GM12878 (cell line): Measurements from ENCODE around the gene CTDP1. TPM values are rescaled to one million over a fixed set of nuclear protein-coding genes. Genes with fewer than 3 reads are reported as not detected.

Experiments
- ATAC-seq: fragments of 200-7000 bp; cut with Tn5 transposase; 3 replicates; pipeline ENCODE4 v1.9.1; 2020; ENCODE audit warnings: mild to moderate bottlenecking, moderate library complexity
- BruUV-seq: library from RNA; stranded (reverse); fragments of 400-500 nt; replicated peaks from 2 replicates; lab custom pipeline; 2021; lab: Mats Ljungman, UMichigan
- CTCF ChIA-PET: fragments of 300-600 bp; sonication (Branson Sonifier 250); formaldehyde crosslinking; extraction: SDS; loops from one replicate; lab custom pipeline; 2021; ENCODE audit warnings: inconsistent platforms; lab: Yijun Ruan, JAX
- POLR2A ChIA-PET: fragments of 350-600 bp; formaldehyde crosslinking; extraction: SDS; loops from one replicate; lab custom pipeline; 2021; ENCODE audit warnings: inconsistent platforms; lab: Charles Lee
- RAD21 ChIA-PET: fragments of 300-600 bp; sonication (Branson Sonifier 250); formaldehyde crosslinking; loops from one replicate; lab custom pipeline; 2023; ENCODE audit warnings: antibody characterized with exemption; ENCODE audit not compliant: unreplicated experiment; lab: Charles Lee
- SMC1A ChIA-PET: fragments of 300-600 bp; sonication (Branson Sonifier 250); formaldehyde crosslinking; loops from one replicate; lab custom pipeline; 2023; ENCODE audit not compliant: unreplicated experiment, uncharacterized antibody; lab: Charles Lee
- DNase-seq: peaks from one replicate; pipeline ENCODE4 v3.0.0-alpha.2; 2011; ENCODE audit warnings: low read depth, low spot score
- FAIRE-seq: peaks from 3 replicates; lab custom pipeline; 2011; peaks lifted over from hg19 to GRCh38; lab: Jason Lieb, UNC
- H2AFZ ChIP-seq: 2 replicates; pipeline ENCODE4 v1.6.0; 2011; ENCODE audit warnings: low read depth, low read length, control low read depth; ENCODE audit not compliant: control insufficient read depth
- H3K27ac ChIP-seq: 2 replicates; pipeline ENCODE4 v1.5.1; 2011; ENCODE audit warnings: control low read depth; ENCODE audit not compliant: control insufficient read depth, insufficient read depth
- H3K27me3 ChIP-seq, 2 experiments: replicated peaks in 1 of 2; 2 replicates each; pipeline versions ENCODE4 v1.6.0 to v1.6.1; 2011; ENCODE audit warnings: low read length in 1 of 2; ENCODE audit not compliant: control insufficient read depth in 2 of 2, insufficient read depth in 2 of 2
- H3K36me3 ChIP-seq, 2 experiments: 2 replicates each; pipeline ENCODE4 v1.5.1; 2011; ENCODE audit warnings: low read length in 1 of 2; ENCODE audit not compliant: control insufficient read depth in 2 of 2, insufficient read depth in 2 of 2
- H3K4me1 ChIP-seq: 2 replicates; pipeline ENCODE4 v1.6.1; 2011; ENCODE audit warnings: mild to moderate bottlenecking, low read length, moderate library complexity, mixed read lengths; ENCODE audit not compliant: control insufficient read depth, insufficient read depth
- H3K4me2 ChIP-seq: 2 replicates; pipeline ENCODE4 v1.6.0; 2011; ENCODE audit warnings: control low read depth; ENCODE audit not compliant: control insufficient read depth, insufficient read depth
- H3K4me3 ChIP-seq: fragments of 200-600 bp; sonication (generic); 2 replicates; pipeline ENCODE4 v1.5.1; 2016
- H3K79me2 ChIP-seq: 2 replicates; pipeline ENCODE4 v1.6.0; 2011; ENCODE audit warnings: low read length; ENCODE audit not compliant: control insufficient read depth, insufficient read depth
- H3K9ac ChIP-seq: 2 replicates; pipeline ENCODE4 v1.8.0; 2011; ENCODE audit warnings: low read length, control low read depth, mixed read lengths; ENCODE audit not compliant: control insufficient read depth, insufficient read depth
- H3K9me3 ChIP-seq: replicated peaks from 3 replicates; pipeline ENCODE4 v1.5.1; 2011; ENCODE audit warnings: mild to moderate bottlenecking, low read length; ENCODE audit not compliant: control insufficient read depth, insufficient read depth
- H4K20me1 ChIP-seq: 2 replicates; pipeline ENCODE4 v1.6.0; 2011; ENCODE audit not compliant: control insufficient read depth, insufficient read depth
- CBFB ChIP-seq: IDR thresholded peaks from 2 replicates; pipeline ENCODE4 v1.6.1; 2016; ENCODE audit warnings: antibody characterized with exemption, low read depth
- HDGF ChIP-seq: fragments of 450-650 bp; IDR thresholded peaks from 2 replicates; pipeline ENCODE4 v1.6.1; 2016; ENCODE audit warnings: antibody characterized with exemption
- MLLT1 ChIP-seq: fragments of 450-650 bp; IDR thresholded peaks from 2 replicates; pipeline ENCODE4 v1.6.1; 2016; ENCODE audit warnings: mild to moderate bottlenecking
- MTA3 ChIP-seq: IDR thresholded peaks from 2 replicates; pipeline ENCODE4 v1.6.1; 2012; ENCODE audit warnings: low read length, inconsistent platforms, borderline replicate concordance
- MXI1 ChIP-seq: fragments of 150-350 bp; IDR thresholded peaks from 2 replicates; pipeline ENCODE4 v1.6.1; 2011; ENCODE audit warnings: low read depth, mild to moderate bottlenecking, inconsistent platforms, low read length, improper control_type of control experiment
- NR2F1 ChIP-seq: fragments of 450-650 bp; conservative IDR thresholded peaks from 2 replicates; pipeline ENCODE4 v1.6.1; 2017; ENCODE audit warnings: mild to moderate bottlenecking
- NRF1 ChIP-seq: conservative IDR thresholded peaks from 2 replicates; pipeline ENCODE4 v1.6.1; 2011; ENCODE audit warnings: mild to moderate bottlenecking, low read depth, low read length, improper control_type of control experiment
- PKNOX1 ChIP-seq: fragments of 450-650 bp; IDR thresholded peaks from 2 replicates; pipeline ENCODE4 v1.6.1; 2016; ENCODE audit warnings: mild to moderate bottlenecking
- POU2F2 ChIP-seq: IDR thresholded peaks from 3 replicates; pipeline ENCODE4 v1.6.1; 2011; ENCODE audit warnings: low read depth, mild to moderate bottlenecking, low read length, borderline replicate concordance
- RB1 ChIP-seq: fragments of 450-650 bp; formaldehyde crosslinking; IDR thresholded peaks from 2 replicates; pipeline ENCODE4 v1.6.1; 2017; ENCODE audit warnings: mild to moderate bottlenecking, borderline replicate concordance
- RBBP5 ChIP-seq: fragments of 200-600 bp; sonication (generic); conservative IDR thresholded peaks from 2 replicates; pipeline ENCODE4 v1.6.1; 2016
- RCOR1 ChIP-seq: conservative IDR thresholded peaks from 2 replicates; pipeline ENCODE4 v1.6.1; 2012; ENCODE audit warnings: low read depth, low read length, improper control_type of control experiment
- STAT1 ChIP-seq: fragments of 450-650 bp; conservative IDR thresholded peaks from 2 replicates; pipeline ENCODE4 v1.6.1; 2014; ENCODE audit warnings: antibody characterized with exemption, mild to moderate bottlenecking
- SUPT20H ChIP-seq: IDR thresholded peaks from 2 replicates; pipeline ENCODE4 v1.6.1; 2011; ENCODE audit warnings: low read depth, mild to moderate bottlenecking, low read length, moderate library complexity, borderline replicate concordance; ENCODE audit not compliant: control insufficient read depth
- TCF7 ChIP-seq: IDR thresholded peaks from 2 replicates; pipeline ENCODE4 v1.6.1; 2014; ENCODE audit warnings: antibody characterized with exemption, borderline replicate concordance
- ZBTB4 ChIP-seq: fragments of 450-650 bp; formaldehyde crosslinking; IDR thresholded peaks from 2 replicates; pipeline ENCODE4 v1.4.0; 2022; ENCODE audit warnings: mild to moderate bottlenecking, moderate library complexity
- ZNF207 ChIP-seq: fragments of 450-650 bp; IDR thresholded peaks from 2 replicates; pipeline ENCODE4 v1.6.1; 2014; ENCODE audit warnings: antibody characterized with exemption, mild to moderate bottlenecking, borderline replicate concordance
- WGBS: methylation state at CpG from one replicate; pipeline ENCODE4 v1.1.6; 2016; ENCODE audit warnings: low lambda C conversion rate; ENCODE audit not compliant: insufficient replicate concordance, insufficient coverage; ENCODE audit errors: missing lambda C conversion rate; 5-methylcytosine and 5-hydroxymethylcytosine counted together
- in situ Hi-C: fragments of 300-500 bp; cut with MboI; formaldehyde crosslinking; loops from 9 replicates; pipeline ENCODE4 v1.14.3; 2018; ENCODE audit warnings: mixed read lengths
- intact Hi-C: fragments of 100-400 bp; cut with micrococcal nuclease; formaldehyde crosslinking; loops from one replicate; pipeline ENCODE4 v1.14.2; 2022; ENCODE audit not compliant: unreplicated experiment
- polyA plus RNA-seq, 11 experiments: library from polyadenylated mRNA; depleted of rRNA in 4 of 11; unstranded in 6 of 11; stranded (reverse) in 5 of 11; fragments of >200 nt; fragmentation: Nextera tagmentation in 4 of 11; fragmentation: Illumina TruSeq in 1 of 11; extraction: Ambion mirVana in 4 of 11; extraction: Trizol in 1 of 11; gene quantifications; 1 replicate in 1 of 11; 2 replicates in 10 of 11; pipeline versions ENCODE4 v1.2.1 to v1.2.3, GENCODE V29; 2011 to 2016; ENCODE audit warnings: inconsistent platforms in 2 of 11, missing spikeins in 2 of 11, low read depth in 1 of 11
- total RNA-seq, 4 experiments: library from RNA; depleted of rRNA in 3 of 4; stranded (reverse); fragments of >200 nt in 3 of 4; fragmentation: Illumina TruSeq in 1 of 4; extraction: Trizol in 1 of 4; gene quantifications; 2 replicates each; pipeline versions ENCODE4 v1.2.1 to v1.2.3, GENCODE V29; 2013 to 2021

CTDP1 gene
- total and polyA plus RNA-seq, 10 of the 15 experiments (the other 5 are each of a cell fraction or from before 2014, with no cell fraction given) = 0.32 to 31.3 (median 8.8) TPM

- no peak for DNase-seq
- no peaks in the 10 kb centered on the region for H3K79me2 ChIP-seq
- no peaks in the 10 kb centered on the region for H4K20me1 ChIP-seq
- no peak overlapping the region for H3K27ac ChIP-seq
- no peak overlapping the region for H2AFZ ChIP-seq
- ChIA-PET POLR2A (no interaction called here), CTCF (no interaction called here), SMC1A (no interaction called here), RAD21 (no interaction called here)
- no peak overlapping the region for H3K9ac ChIP-seq
- no peak for FAIRE-seq
- no peaks in the 10 kb centered on the region for H3K27me3 ChIP-seq
- ATAC-seq = no peak
- intact Hi-C loops (no loop called here), in situ Hi-C loops (no loop called here)
- H3K36me3 ChIP-seq = no peaks in the 10 kb centered on the region
- H3K4me3 ChIP-seq = no peak overlapping the region
- no TSS peak for BruUV-seq
- no peaks in the 10 kb centered on the region for H3K4me1 ChIP-seq
- H3K9me3 ChIP-seq = no peaks in the 10 kb centered on the region; the same call in 2 of the 3 replicates
- no peak overlapping the region for H3K4me2 ChIP-seq
- 59% methylated on average over 23 of the region's 23 CpGs for WGBS
- TF ChIP-seq MTA3 = no peak
- TF ChIP-seq ZNF207 = no peak
- no peak for TF ChIP-seq RB1
- no peak for TF ChIP-seq TCF7
- no peak for TF ChIP-seq RBBP5
- no peak for TF ChIP-seq STAT1
- no peak for TF ChIP-seq POU2F2
- TF ChIP-seq RCOR1 = no peak
- TF ChIP-seq NR2F1 = no peak
- no peak for TF ChIP-seq CBFB
- TF ChIP-seq ZBTB4 (CRISPR knock-in tag) = no peak
- TF ChIP-seq SUPT20H = no peak
- no peak for TF ChIP-seq HDGF
- no peak for TF ChIP-seq MXI1
- no peak for TF ChIP-seq MLLT1
- no peak for TF ChIP-seq PKNOX1
- no peak for TF ChIP-seq NRF1
These were observed 44.8 kb upstream of the CTDP1 start for GRCh38 chr18:79634593-79635426.
